Measurements from ENCODE around the gene CHRDL1.

DNA sequence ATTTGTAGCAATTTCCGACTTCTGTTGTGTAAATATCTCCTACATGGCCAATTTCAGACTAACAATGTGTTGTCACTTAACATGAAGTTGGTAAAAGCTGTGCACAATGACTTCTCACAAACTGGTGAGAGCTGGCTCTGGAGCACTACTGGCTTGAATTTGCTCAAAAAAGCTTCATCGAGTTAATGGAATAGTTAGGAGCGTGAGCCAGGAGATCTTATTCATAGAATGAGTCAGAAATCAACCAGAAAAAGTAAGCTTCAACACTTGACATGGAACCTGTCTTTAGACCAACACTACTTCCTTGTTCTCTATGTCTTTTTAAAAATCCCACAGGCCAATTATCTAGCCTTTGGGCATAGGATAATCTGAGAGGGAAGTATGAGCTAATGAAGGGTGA lies 7.9 kb upstream of the CHRDL1 start:
- TF ChIP-seq CTCF (IDR thresholded peaks at IDR 0.05; ENCODE audit: extremely low read depth in 1 of 2, insufficient read depth in 1 of 2, low read depth in 1 of 2, low read length in 2 of 2) (no peak), EZH2 (IDR thresholded peaks at IDR 0.05; ENCODE audit: borderline replicate concordance, low read depth, low read length, severe bottlenecking) (no peak), POLR2A (IDR thresholded peaks at IDR 0.05; ENCODE audit: low read depth, low read length) (no peak)

All from endothelial cell of umbilical vein (primary cell).